CD4-positive, alpha-beta memory T cell (primary cell): ENCODE results near the gene PPP1CB. TPM values are rescaled to one million over a fixed set of nuclear protein-coding genes. Genes with fewer than 3 reads are reported as not detected.
A peak's percentile ranks its signal among the peaks of the same experiment; 100 is the strongest.

Experiments used
- CTCF ChIA-PET: fragments of 350-600 bp; sonication (Branson Sonifier 250); formaldehyde crosslinking; loops from one replicate; lab custom pipeline; 2021; ENCODE audit warnings: inconsistent platforms; ENCODE audit not compliant: partially characterized antibody; lab: Charles Lee
- POLR2A ChIA-PET: fragments of 350-600 bp; sonication (Branson Sonifier 250); formaldehyde crosslinking; loops from one replicate; lab custom pipeline; 2021; ENCODE audit not compliant: partially characterized antibody; lab: Charles Lee
- DNase-seq, 5 donors: peaks; one replicate each; pipeline versions ENCODE4 v3.0.0 to v3.0.0-alpha.2; 2020 to 2022; ENCODE audit warnings: mixed read lengths in 1 of 5
- H3K27ac ChIP-seq: one replicate; pipeline ENCODE4 v1.7.0; 2013; ENCODE audit warnings: low read depth, low read length
- H3K27me3 ChIP-seq: 2 replicates; pipeline ENCODE4 v1.7.0; 2013; ENCODE audit warnings: mild to moderate bottlenecking, low read length, moderate library complexity; ENCODE audit not compliant: insufficient read depth
- H3K36me3 ChIP-seq: 2 replicates; pipeline ENCODE4 v1.7.0; 2013; ENCODE audit warnings: mild to moderate bottlenecking, low read length, moderate library complexity; ENCODE audit not compliant: insufficient read depth
- H3K4me1 ChIP-seq: 2 replicates; pipeline ENCODE4 v1.7.0; 2013; ENCODE audit warnings: mild to moderate bottlenecking, low read length, moderate library complexity; ENCODE audit not compliant: insufficient read depth
- H3K4me3 ChIP-seq, 2 donors: one replicate each; pipeline ENCODE4 v1.7.0; 2013; ENCODE audit warnings: low read length in 2 of 2, mild to moderate bottlenecking in 1 of 2
- H3K9me3 ChIP-seq, 2 donors: one replicate each; pipeline ENCODE4 v1.7.0; 2013; ENCODE audit warnings: low read length in 2 of 2, control low read depth in 1 of 2; ENCODE audit not compliant: control insufficient read depth in 1 of 2
- H3K27ac Mint-ChIP-seq, 7 donors: one replicate each; pipeline ENCODE4 v1.8.0; 2020 to 2021; ENCODE audit warnings: mixed read lengths in 7 of 7, mild to moderate bottlenecking in 6 of 7, inconsistent platforms in 3 of 7, moderate library complexity in 3 of 7
- H3K27me3 Mint-ChIP-seq, 2 donors: one replicate each; pipeline ENCODE4 v1.8.0; 2020 to 2021; ENCODE audit warnings: mixed read lengths in 2 of 2
- H3K36me3 Mint-ChIP-seq, 2 donors: one replicate each; pipeline ENCODE4 v1.8.0; 2020 to 2021; ENCODE audit warnings: mixed read lengths in 2 of 2, inconsistent platforms in 1 of 2, mild to moderate bottlenecking in 1 of 2
- H3K4me1 Mint-ChIP-seq, 4 donors: one replicate each; pipeline ENCODE4 v1.8.0; 2020 to 2021; ENCODE audit warnings: mixed read lengths in 4 of 4, mild to moderate bottlenecking in 1 of 4
- H3K4me3 Mint-ChIP-seq, 8 donors: one replicate each; pipeline ENCODE4 v1.8.0; 2020 to 2021; ENCODE audit warnings: mixed read lengths in 8 of 8, mild to moderate bottlenecking in 7 of 8, moderate library complexity in 6 of 8, inconsistent platforms in 3 of 8
- H3K9me3 Mint-ChIP-seq, 8 donors: one replicate each; pipeline ENCODE4 v1.8.0; 2020 to 2021; ENCODE audit warnings: mixed read lengths in 8 of 8, mild to moderate bottlenecking in 5 of 8, inconsistent platforms in 3 of 8, moderate library complexity in 1 of 8
- intact Hi-C: fragments of 100-400 bp; cut with micrococcal nuclease; formaldehyde crosslinking; loops from one replicate; pipeline ENCODE4 v1.15.1; 2023
- polyA plus RNA-seq, 2 donors: library from polyadenylated mRNA; unstranded; fragments of 300-500 nt; fragmentation: Illumina TruSeq; gene quantifications; one replicate each; pipeline ENCODE4 v1.2.3, GENCODE V29; 2021
- total RNA-seq, 2 experiments: library from RNA; stranded (reverse); gene quantifications; one replicate each; pipeline ENCODE4 v1.2.3, GENCODE V29; 2021

Gene PPP1CB
- total RNA-seq = 100 to 1,000 TPM; 225 to 231 TPM
- polyA plus RNA-seq = 10 to 100 TPM; 92.1 to 98.6 TPM

GRCh38 chr2:28751252-28751955 lies at the start of gene PPP1CB:
Gene PPP1CB (plus strand): TSS chr2:28751830. CDS start chr2:28752125, 295 bp downstream.
- no peaks in the 10 kb centered on the region for H3K9me3 ChIP-seq
- intact Hi-C loops = loop anchor here (1.0 to 10.0 kb wide), 5 partner anchors 119 to 1396 kb away; partner anchors contain the start of genes BABAM2, RBKS, TRMT61B and YPEL5
- Mint-ChIP-seq H3K36me3 (peaks cover 0 to 40% of the 10 kb centered on the region in 2 donors), H3K4me3 (peak within 1 kb of the TSS; percentile 90 to 99 (median 96)), H3K27me3 (no peaks in the 10 kb centered on the region), H3K27ac (peak within 1 kb of the TSS; percentile 97 to 99 (median 99)), H3K4me1 (peaks cover 38 to 82% (median 57%) of the 10 kb centered on the region in 4 donors), H3K9me3 (no peaks in the 10 kb centered on the region)
- peaks cover 59% of the 10 kb centered on the region for H3K4me1 ChIP-seq
- H3K4me3 ChIP-seq = peak within 1 kb of the TSS; percentile 74 to 97
- DNase-seq = peak; percentile 96 to 99 (median 99)
- no peaks in the 10 kb centered on the region for H3K27me3 ChIP-seq
- CTCF ChIA-PET = interaction anchor here (1.0 to 18.0 kb wide), 8 partner anchors 8 to 183 kb away, joined by 3 to 299 read pairs (median 4); no protein-coding TSS in a partner anchor
- no peaks in the 10 kb centered on the region for H3K36me3 ChIP-seq
- H3K27ac ChIP-seq = peak within 1 kb of the TSS; percentile 94
- POLR2A ChIA-PET = interaction anchor here (0.6 to 6.9 kb wide), 27 partner anchors 8 to 365 kb away, joined by 3 to 97 read pairs (median 5); partner anchors contain the start of genes FOSL2 and TRMT61B

- Histone ChIP-seq H3K27ac (no peak overlapping the region), H3K9me3 (no peaks in the 10 kb centered on the region), H3K36me3 (no peaks in the 10 kb centered on the region), H3K4me3 (no peak overlapping the region), H3K27me3 (no peaks in the 10 kb centered on the region), H3K4me1 (no peaks in the 10 kb centered on the region)
- ChIA-PET CTCF (interaction anchor here (0.6 to 0.7 kb wide), 2 partner anchors 11 to 109 kb away, joined by 3 read pairs; no protein-coding TSS in a partner anchor), POLR2A (interaction anchor here (1.2 kb wide), 1 partner anchor 49 kb away, joined by 4 read pairs; the partner anchor contains the start of gene PPP1CB)
- Mint-ChIP-seq H3K27me3 (no peaks in the 10 kb centered on the region), H3K27ac (peak overlapping the region in 3 of 7 donors; percentile 37 to 76 (median 66)), H3K4me1 (peaks cover 0 to 4% (median 0%) of the 10 kb centered on the region in 4 donors), H3K36me3 (peaks cover 0 to 4% of the 10 kb centered on the region in 2 donors), H3K4me3 (no peak overlapping the region), H3K9me3 (peaks cover 2 to 27% (median 16%) of the 10 kb centered on the region in 8 donors)
- DNase-seq = no peak
- intact Hi-C loops = no loop called here
Measured at GRCh38 chr2:28702415-28702861, 49.2 kb upstream of the PPP1CB start.

GRCh38 chr2:28702878-28703277 lies 48.8 kb upstream of the PPP1CB start:
- ChIA-PET POLR2A (no interaction called here), CTCF (no interaction called here)
- intact Hi-C loops = no loop called here
- Histone ChIP-seq H3K4me1 (no peaks in the 10 kb centered on the region), H3K9me3 (no peaks in the 10 kb centered on the region), H3K36me3 (no peaks in the 10 kb centered on the region), H3K27ac (no peak overlapping the region), H3K4me3 (no peak overlapping the region), H3K27me3 (no peaks in the 10 kb centered on the region)
- peaks cover 2 to 27% (median 16%) of the 10 kb centered on the region in 8 donors for H3K9me3 Mint-ChIP-seq
- H3K27me3 Mint-ChIP-seq = no peaks in the 10 kb centered on the region
- peaks cover 0 to 4% (median 0%) of the 10 kb centered on the region in 4 donors for H3K4me1 Mint-ChIP-seq
- peaks cover 0 to 4% of the 10 kb centered on the region in 2 donors for H3K36me3 Mint-ChIP-seq
- no peak overlapping the region for H3K27ac Mint-ChIP-seq
- H3K4me3 Mint-ChIP-seq = no peak overlapping the region
- DNase-seq = no peak

GRCh38 chr2:28704621-28705020 lies 47.0 kb upstream of the PPP1CB start:
- no peak overlapping the region for H3K27ac ChIP-seq
- no peaks in the 10 kb centered on the region for H3K9me3 ChIP-seq
- Mint-ChIP-seq H3K9me3 (peaks cover 2 to 27% (median 16%) of the 10 kb centered on the region in 8 donors), H3K36me3 (peaks cover 0 to 4% of the 10 kb centered on the region in 2 donors), H3K4me3 (no peak overlapping the region), H3K27ac (no peak overlapping the region), H3K27me3 (no peaks in the 10 kb centered on the region), H3K4me1 (peaks cover 0 to 4% (median 0%) of the 10 kb centered on the region in 4 donors)
- H3K4me3 ChIP-seq = no peak overlapping the region
- H3K27me3 ChIP-seq = no peaks in the 10 kb centered on the region
- no peaks in the 10 kb centered on the region for H3K36me3 ChIP-seq
- DNase-seq = no peak
- ChIA-PET CTCF (no interaction called here), POLR2A (no interaction called here)
- H3K4me1 ChIP-seq = no peaks in the 10 kb centered on the region
- intact Hi-C loops = no loop called here

GRCh38 chr2:28705751-28706440 lies 45.7 kb upstream of the PPP1CB start:
- Mint-ChIP-seq H3K27me3 (no peaks in the 10 kb centered on the region), H3K36me3 (peaks cover 0 to 4% of the 10 kb centered on the region in 2 donors), H3K9me3 (peaks cover 2 to 27% (median 16%) of the 10 kb centered on the region in 8 donors), H3K4me3 (no peak overlapping the region), H3K4me1 (peaks cover 0 to 4% (median 0%) of the 10 kb centered on the region in 4 donors), H3K27ac (no peak overlapping the region)
- H3K27ac ChIP-seq = no peak overlapping the region
- intact Hi-C loops = no loop called here
- H3K27me3 ChIP-seq = no peaks in the 10 kb centered on the region
- ChIA-PET CTCF (interaction anchor here (1.3 kb wide), 1 partner anchor 11 kb away, joined by 3 read pairs; no protein-coding TSS in a partner anchor), POLR2A (interaction anchor here (1.1 kb wide), 1 partner anchor 111 kb away, joined by 3 read pairs; no protein-coding TSS in a partner anchor)
- H3K4me3 ChIP-seq = no peak overlapping the region
- H3K4me1 ChIP-seq = no peaks in the 10 kb centered on the region
- no peaks in the 10 kb centered on the region for H3K36me3 ChIP-seq
- no peak for DNase-seq
- H3K9me3 ChIP-seq = no peaks in the 10 kb centered on the region

GRCh38 chr2:28707592-28707991 lies 44.0 kb upstream of the PPP1CB start:
- no peak for DNase-seq
- Mint-ChIP-seq H3K9me3 (peaks cover 2 to 27% (median 15%) of the 10 kb centered on the region in 8 donors), H3K4me3 (no peak overlapping the region), H3K27ac (no peak overlapping the region), H3K4me1 (no peaks in the 10 kb centered on the region), H3K27me3 (no peaks in the 10 kb centered on the region), H3K36me3 (peaks cover 0 to 4% of the 10 kb centered on the region in 2 donors)
- no peaks in the 10 kb centered on the region for H3K36me3 ChIP-seq
- POLR2A ChIA-PET = no interaction called here
- H3K4me1 ChIP-seq = no peaks in the 10 kb centered on the region
- no peaks in the 10 kb centered on the region for H3K27me3 ChIP-seq
- intact Hi-C loops = no loop called here
- CTCF ChIA-PET = no interaction called here
- H3K27ac ChIP-seq = no peak overlapping the region
- H3K9me3 ChIP-seq = no peaks in the 10 kb centered on the region
- H3K4me3 ChIP-seq = no peak overlapping the region
